GM21717 (cell line): ENCODE measurements around the gene NDUFA7.
"Not testable (repeated sequence)": the region's sequence is repeated elsewhere in the genome, so short reads cannot be mapped to it uniquely, and the experiment has no call there.

Experiments used
- ATAC-seq: cut with Tn5 transposase; IDR thresholded peaks from one replicate; pipeline ENCODE4 v1.9.1; 2021; ENCODE audit warnings: mild to moderate bottlenecking, moderate library complexity; ENCODE audit not compliant: unreplicated experiment

Gene NDUFA7

GRCh38 chr19:8342316-8342683 is 21.1 kb upstream of the NDUFA7 start:
- no peak for ATAC-seq

DNA sequence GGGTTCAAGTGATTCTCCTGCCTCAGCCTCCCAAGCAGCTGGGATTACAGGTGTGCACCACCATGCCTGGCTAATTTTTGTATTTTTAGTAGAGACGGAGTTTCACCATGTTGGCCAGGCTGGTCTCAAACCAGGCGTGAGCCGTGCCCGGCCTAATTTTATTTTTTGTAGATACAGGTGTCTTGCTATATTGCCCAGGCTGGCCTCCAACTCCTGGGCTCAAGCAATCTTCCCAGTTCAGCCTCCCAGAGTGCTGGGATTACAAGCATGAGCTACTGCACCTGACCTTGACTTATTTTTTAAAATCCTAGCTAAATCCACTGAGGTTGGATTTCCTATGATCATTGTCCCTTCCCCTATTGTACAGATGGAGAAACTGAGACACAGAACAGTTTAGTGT is 20.3 kb upstream of the NDUFA7 start:
- ATAC-seq, result not testable (repeated sequence)

DNA sequence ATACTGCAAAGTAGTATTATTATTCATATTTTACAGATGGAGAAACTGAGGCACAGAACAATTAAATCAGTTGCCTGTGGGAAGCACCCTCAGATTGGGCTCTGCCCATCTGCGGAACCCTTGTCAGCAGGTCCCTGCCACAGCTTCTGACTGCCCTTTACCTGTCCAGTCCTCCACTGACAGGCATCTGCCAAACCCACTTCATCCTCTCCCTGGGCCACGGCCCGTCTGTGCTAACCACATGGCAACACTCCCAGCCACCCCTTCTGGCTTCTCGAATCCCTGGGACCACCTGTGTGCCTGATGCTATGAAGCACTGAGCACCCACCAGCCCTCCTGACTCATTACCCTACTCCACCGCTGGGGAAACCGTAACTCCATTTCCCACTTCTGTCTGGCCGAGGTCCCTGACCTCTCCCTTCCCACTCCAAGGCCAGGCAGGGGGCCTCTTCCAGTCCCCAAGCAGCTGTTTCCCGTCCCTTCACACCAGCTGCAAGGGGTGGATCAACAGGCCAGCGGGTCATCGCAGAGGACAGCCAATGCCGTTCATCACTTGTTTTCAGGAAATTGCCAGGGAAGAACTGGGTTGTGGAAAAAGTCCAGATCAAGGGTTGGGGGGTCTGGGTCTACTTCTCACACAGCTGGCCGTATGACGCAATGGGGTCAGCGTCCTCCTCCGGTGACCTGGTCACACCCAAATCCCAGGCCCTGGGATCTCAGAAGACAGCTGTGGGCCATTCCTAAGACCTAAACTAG is 19.3 kb upstream of the NDUFA7 start:
- no peak for ATAC-seq

GRCh38 chr19:8338835-8339234 is 17.7 kb upstream of the NDUFA7 start:
- ATAC-seq, result no peak

DNA sequence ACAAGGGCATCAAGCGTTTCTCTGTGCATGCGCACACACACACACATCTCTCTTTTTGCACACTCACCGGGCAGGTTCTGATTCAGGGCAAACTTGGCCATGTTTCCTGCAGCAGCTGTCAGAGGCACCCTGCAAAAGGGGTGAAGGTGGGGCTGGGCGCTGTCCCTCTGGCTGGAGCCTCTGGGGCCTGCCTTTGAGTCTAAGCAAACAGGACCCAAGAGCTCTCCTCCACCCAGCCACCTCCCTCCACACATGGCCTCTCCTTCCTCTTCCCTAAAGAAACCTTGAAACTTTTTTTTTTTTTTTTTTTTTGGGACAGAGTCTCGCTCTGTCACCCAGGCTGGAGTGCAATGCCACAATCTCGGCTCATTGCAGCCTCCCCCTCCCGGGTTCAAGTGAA is 16.6 kb upstream of the NDUFA7 start:
- ATAC-seq, result no peak

DNA sequence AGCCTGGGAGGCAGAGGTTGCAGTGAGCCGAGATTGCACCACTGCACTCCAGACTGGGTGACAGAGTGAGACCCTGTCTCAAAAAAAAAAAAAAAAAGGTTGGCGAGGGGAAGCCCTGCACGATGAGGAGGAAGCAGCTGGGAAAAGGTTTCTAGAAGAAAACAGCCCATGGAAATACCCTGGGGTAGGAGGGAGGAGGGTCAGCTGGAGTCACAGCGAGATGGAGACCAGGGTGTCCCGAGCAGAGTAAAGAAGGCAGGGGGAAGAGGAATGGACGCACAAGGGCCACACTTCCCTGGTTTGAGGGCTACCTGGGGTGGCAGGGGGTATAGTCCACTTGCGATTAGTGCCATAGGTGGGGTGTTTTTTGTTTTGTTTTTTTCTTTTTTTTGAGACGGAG is 15.5 kb upstream of the NDUFA7 start:
- ATAC-seq, result no peak

- no peak for ATAC-seq
Measured at GRCh38 chr19:8336072-8336569, 14.9 kb upstream of the NDUFA7 start.

DNA sequence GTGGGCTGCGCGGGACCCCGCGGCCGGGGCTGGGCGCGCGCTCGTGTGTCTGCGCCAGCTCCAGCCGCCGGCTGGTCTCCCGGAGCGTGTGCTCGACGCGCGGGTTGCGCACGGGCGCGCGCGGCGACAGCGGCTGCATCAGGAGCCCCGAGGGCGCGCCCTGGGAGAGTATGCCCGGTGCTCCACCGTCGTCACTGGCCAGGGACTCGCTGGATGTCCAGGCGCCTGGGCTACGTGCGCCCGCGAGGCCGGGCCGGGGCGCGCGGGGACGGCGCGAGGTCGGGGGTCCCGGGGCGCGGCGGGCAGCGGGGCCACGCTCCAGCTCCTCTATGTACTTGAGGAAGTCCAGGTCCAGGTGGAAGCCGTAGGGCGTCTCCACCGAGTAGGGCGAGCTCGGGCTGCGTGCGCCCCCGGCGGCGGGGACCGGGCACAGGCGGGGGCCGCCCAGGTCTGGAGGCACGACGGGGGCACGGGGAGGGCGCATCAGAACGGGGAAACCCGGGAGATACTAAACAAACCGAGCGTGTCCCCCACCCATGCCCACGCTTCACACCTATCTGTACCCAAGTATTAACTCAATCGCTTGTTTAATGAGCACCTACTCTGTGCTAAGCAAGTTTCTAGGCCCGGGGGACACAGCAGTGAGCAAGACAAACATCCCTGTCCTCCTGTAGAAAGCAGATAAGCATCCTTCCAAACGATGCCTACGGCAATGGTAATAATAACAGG is 14.3 kb upstream of the NDUFA7 start:
- no peak for ATAC-seq

DNA sequence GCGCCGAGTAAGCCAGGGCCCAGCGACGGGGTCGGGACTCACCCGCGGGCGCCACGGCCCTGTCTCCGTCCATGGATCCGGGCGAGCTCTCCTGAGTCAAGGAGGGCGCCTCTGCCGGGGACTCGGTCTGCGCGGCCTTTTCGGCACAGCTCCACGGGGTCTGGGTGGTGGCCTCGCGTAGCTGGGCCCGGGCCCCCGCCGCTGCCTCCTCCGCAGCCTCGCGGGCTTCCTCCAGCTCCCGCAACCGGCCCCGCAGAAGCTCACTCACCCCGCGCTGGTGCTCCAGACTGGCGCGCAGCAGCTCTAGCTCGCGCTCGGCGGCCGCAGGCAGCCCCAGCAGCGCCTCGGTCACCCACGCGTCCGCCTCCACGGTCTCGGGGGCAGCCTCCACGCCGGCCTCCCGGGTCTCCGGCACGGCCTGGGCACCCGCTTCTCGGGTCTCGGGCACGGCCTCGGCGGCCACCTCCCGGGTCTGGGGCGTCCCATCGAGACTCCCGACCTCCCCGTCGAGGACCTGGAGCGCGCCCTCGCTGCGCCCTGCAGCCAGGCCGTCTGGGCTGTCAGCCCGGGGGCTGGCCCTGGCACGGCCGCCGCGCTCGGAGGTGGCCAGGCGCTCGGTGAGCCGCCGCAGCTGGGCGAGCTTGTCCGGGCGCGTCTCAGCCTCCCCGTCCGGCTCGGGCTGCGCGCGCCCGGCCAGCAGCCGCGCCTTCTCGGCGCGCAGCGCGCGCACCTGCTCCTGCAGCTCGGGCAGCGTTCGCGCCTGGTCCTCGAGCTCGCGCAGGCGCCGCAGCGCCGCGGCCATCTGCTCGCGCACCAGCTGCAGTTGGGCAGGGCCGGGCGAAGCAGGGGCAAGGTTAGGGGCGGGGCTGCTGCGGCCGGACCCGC is 13.5 kb upstream of the NDUFA7 start:
- ATAC-seq, result no peak

DNA sequence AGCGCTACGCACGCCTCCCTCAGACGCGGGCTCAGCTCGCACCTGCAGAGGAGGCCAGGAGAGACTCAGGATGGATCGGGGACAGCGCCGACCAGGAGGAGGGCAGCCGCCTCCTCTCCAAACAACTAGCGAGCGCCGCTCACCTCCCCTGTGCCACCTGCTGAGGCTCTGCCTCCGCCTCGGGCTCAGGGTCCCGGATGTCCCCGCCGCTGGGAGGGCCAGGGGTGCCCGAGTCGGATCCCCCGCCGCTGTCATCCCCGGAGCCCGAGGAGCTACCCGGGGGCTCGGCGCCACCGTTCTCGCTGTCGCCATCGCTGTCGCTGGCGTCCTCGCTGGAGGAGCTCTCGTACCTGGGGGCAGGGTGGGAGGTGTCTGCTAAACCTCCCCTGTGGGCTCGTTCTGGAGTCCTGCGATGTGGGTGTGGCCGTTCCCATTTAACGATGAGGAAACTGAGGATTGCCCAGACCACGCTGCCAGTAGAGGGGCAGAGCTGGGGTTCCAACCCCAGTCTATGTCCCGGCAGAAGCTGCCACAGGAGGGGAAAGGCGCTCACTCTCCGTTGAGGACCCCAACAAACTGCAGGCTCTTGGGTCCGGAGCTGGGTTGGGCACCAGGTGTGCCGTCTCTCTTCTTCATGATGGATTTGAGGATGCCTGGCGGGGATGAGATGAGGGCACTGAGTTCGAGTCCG is 12.7 kb upstream of the NDUFA7 start:
- no peak for ATAC-seq

DNA sequence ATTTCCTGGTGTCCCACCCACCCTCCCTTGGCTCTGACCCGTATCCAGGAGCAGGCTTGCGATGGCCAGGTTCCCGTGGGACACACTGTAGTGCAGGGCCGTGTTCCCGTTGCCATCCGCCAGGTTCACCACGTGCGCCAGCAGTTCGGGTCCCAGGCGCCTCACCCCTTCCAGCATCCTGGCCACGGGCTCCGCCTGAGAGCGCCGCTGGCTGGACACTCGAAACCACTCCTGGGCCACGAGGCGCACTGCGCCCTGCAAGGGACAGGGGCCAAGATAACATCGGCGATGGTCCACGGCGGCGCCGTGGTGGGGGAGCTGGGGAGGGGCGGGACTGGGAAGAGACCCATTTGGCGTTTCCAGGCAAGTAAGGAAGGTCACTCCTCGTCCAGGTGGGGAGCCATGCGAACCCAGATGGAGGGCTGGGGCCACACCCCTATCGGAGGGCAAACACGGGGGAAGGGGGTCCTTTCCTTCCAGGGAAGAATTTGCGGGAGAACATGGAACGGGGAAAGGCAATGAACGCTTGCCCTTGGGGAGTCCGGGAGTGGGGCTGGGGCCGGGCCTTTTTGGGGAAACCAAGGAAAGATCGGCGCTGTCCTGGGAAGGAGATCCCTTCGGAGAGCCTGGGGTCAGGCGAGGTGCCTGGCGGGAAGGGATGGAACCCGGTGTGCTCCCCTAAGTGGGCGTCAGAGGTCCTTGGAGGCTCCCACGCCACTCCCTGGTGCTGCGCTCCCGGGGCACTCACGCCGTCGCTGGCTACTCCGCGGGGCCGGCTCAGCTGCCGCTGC is 12.0 kb upstream of the NDUFA7 start:
- no peak for ATAC-seq

DNA sequence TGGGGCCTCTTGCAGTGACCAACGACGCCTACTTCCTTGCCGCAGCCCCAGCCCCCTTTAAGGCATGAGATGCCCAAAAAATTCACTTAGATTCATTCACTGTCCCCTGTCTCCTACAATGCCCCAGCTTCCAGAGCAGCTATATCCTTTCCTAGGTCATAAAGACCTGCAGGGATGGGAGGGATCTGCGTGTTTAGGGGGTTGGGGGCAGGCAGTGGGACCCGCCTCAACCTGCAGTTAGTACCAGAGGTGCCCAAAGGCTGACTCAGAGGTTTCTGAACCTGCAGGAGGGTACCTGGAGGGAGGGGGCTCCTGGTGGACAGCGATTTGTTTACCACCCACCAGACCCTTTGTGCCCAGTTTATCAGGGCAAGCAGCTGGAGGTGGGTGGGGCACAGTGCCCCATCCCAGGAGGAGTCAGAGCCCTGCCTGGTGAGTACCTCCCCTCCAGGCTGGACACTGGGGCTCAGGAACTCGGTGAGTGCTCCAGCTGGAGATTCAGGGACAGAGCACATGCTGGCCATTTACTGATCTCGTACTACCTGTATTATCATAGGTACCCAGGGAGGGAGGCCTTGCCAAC is 10.2 kb upstream of the NDUFA7 start:
- ATAC-seq, result no peak

GRCh38 chr19:8329996-8330395 is 8.8 kb upstream of the NDUFA7 start:
- no peak for ATAC-seq

DNA sequence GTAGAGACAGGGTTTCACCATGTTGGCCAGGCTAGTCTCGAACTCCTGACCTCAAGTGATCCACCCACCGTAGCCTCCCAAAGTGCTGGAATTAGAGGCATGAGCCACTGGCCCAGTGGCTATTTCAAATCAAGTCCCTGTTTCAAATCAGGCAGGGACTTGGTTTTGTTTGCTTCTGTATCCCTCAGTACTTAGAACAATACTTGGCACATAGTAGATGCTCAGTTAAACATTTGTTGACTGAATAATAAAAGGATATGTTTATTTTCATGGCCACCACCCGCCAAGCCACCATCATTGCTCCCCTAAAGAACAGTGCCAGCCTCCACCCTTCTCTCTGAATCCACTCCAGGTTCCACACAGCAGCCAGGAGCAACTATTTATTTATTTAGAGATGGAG is 4.3 kb upstream of the NDUFA7 start:
- no peak for ATAC-seq

DNA sequence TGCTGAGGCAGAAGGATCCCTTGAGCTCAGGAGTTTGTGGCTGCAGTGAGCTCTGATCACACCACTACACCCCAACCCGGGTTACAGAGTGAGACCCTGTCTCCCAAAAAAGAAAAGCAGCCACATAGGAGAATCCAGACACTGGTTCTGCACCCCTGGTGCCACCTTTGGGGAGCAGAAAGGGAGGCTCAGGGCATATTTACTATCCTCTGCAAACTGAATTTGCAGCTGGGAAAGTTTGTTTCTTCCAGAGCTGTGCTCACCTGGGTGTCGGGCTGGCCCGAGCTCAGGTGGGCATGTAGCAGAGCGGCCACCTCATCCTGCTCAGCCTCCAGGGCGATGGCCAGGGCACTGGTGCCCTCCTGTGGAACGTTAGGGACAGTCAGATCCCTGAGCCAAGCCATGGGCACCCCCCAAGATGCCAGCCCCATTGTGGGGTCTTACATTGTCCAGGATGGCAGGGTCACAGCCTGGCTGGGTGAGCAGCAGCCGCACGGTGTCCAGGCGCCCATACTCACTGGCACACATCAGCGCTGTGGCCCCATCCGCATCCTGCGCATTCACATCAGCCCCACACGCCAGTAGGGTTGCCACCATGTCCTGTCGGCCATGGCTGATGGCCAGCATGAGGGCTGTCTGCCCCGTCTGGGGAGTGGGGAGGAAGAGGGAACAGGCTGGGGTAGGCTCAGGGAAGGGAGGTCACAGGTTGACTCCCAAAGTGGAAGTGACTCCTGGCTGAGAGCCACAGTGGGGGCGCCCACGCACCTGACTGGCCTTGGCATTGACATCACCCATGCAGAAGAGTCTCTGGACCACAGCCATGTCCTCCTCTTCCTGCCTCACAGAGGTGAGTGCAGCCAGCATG is 3.2 kb upstream of the NDUFA7 start:
- ATAC-seq, result no peak

- no peak for ATAC-seq
Measured at GRCh38 chr19:8323781-8324185, 2.6 kb upstream of the NDUFA7 start.

- ATAC-seq, result no peak
Measured at GRCh38 chr19:8322638-8322997, 1.4 kb upstream of the NDUFA7 start.

DNA sequence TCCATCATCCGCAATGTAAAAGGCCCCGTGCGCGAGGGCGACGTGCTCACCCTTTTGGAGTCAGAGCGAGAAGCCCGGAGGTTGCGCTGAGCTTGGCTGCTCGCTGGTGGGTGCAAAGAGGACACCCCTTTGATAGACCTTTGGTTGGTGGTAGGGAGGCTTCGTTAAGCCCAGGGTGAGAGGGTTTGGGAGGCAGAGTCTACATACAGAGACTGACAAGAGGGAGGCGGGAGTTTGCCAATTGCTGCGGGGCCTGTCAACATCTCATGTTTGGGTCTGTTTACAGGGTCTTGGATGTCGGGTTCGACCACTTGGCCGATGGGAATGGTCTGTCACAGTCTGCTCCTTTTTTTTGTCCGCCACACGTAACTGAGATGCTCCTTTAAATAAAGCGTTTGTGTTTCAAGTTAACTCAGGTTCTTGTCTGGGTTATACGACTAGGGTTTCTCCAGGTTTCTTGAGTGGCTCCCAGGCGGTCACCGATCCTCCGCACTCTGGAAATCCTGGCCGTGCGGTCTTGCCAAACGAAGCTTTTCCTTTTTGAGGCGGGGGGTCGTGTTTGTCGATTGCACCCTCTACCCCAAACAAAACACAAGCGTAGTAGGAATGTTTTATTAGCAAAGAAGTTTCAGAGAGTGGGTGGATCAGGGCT is 937 bp upstream of the NDUFA7 start:
- no peak for ATAC-seq
